NB4 (cell line): Measurements from ENCODE around the gene VAV2.

Source experiments
- CTCF ChIP-seq: IDR thresholded peaks from one replicate; pipeline ENCODE4 v1.5.1; 2012; ENCODE audit warnings: low read depth, low read length
- MAX ChIP-seq: IDR thresholded peaks from 2 replicates; pipeline ENCODE4 v1.6.1; 2011; ENCODE audit warnings: low read depth, low read length
- MYC ChIP-seq: IDR thresholded peaks from 2 replicates; pipeline ENCODE4 v1.6.1; 2011; ENCODE audit warnings: low read depth, low read length
- POLR2A ChIP-seq: IDR thresholded peaks from 2 replicates; pipeline ENCODE4 v1.6.1; 2011; ENCODE audit warnings: mild to moderate bottlenecking; ENCODE audit not compliant: insufficient read length; ENCODE audit errors: extremely low read depth

DNA sequence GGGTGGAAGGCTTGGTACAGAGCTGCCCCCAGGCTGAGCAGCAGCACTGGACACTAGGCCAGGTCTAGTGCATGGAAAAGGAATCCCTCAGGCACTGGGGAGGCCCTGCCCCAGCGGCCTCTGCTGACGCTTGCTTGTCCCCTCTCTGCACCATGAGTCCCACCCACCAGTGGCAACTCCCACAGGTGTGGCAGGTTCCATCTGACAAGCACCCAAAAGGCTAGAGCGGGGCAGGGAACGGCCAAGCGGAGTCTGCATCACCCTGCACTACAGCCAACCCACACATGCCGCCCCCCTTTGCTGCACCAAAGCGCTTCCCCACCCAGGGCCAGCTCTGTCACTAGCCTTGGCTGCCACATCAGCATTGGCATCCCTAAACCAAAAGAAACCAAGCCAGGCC lies 138.8 kb downstream of the VAV2 start:
- TF ChIP-seq CTCF (no peak), POLR2A (no peak), MYC (no peak), MAX (no peak)
